K562 (cell line): Measurements from ENCODE around the gene CDC6. TPM values are rescaled to one million over a fixed set of nuclear protein-coding genes. Genes with fewer than 3 reads are reported as not detected.
A peak's percentile ranks its signal among the peaks of the same experiment; 100 is the strongest.

Experiments
- CBFA2T2 ChIP-seq: fragments of 450-650 bp; conservative IDR thresholded peaks from 2 replicates; pipeline ENCODE4 v1.6.1; 2017; ENCODE audit warnings: mild to moderate bottlenecking
- CBFA2T3 ChIP-seq: fragments of 450-650 bp; IDR thresholded peaks from 2 replicates; pipeline ENCODE4 v1.6.1; 2017
- CC2D1A ChIP-seq: fragments of 450-650 bp; IDR thresholded peaks from 2 replicates; pipeline ENCODE4 v1.6.1; 2017; ENCODE audit warnings: mild to moderate bottlenecking
- FOXO4 ChIP-seq: fragments of 450-650 bp; formaldehyde crosslinking; IDR thresholded peaks from 2 replicates; pipeline ENCODE4 v1.4.0; 2020; ENCODE audit warnings: mild to moderate bottlenecking, moderate library complexity
- HNRNPL ChIP-seq: fragments of 200-400 bp; formaldehyde crosslinking; IDR thresholded peaks from 2 replicates; pipeline ENCODE4 v1.6.1; 2017; ENCODE audit warnings: low read depth, mild to moderate bottlenecking, low read length
- HNRNPUL1 ChIP-seq: fragments of 200-400 bp; formaldehyde crosslinking; IDR thresholded peaks from 2 replicates; pipeline ENCODE4 v1.6.1; 2017; ENCODE audit warnings: low read length
- KDM1A ChIP-seq, 2 experiments: fragments of 450-650 bp; IDR thresholded peaks; 2 replicates each; pipeline ENCODE4 v1.6.1; 2016; ENCODE audit warnings: mild to moderate bottlenecking in 2 of 2
- SFPQ ChIP-seq: fragments of 200-400 bp; formaldehyde crosslinking; IDR thresholded peaks from 2 replicates; pipeline ENCODE4 v1.6.1; 2017; ENCODE audit warnings: mild to moderate bottlenecking, low read depth, low read length, moderate library complexity
- TBL1XR1 ChIP-seq, 2 experiments: IDR thresholded peaks; 2 replicates each; pipeline ENCODE4 v1.6.1; 2012; ENCODE audit warnings: improper control_type of control experiment in 2 of 2, low read length in 2 of 2, mild to moderate bottlenecking in 1 of 2
- VEZF1 ChIP-seq: fragments of 200-800 bp; sonication (Bioruptor generic); IDR thresholded peaks from 2 replicates; pipeline ENCODE4 v1.6.1; 2017; ENCODE audit warnings: missing genetic modification characterization, missing compliant biosample characterization
- ZNF592 ChIP-seq: fragments of 450-650 bp; IDR thresholded peaks from 2 replicates; pipeline ENCODE4 v1.6.1; 2017; ENCODE audit warnings: antibody characterized with exemption, mild to moderate bottlenecking
- polyA plus RNA-seq, 8 experiments: library from polyadenylated mRNA; depleted of rRNA in 4 of 8; stranded (reverse) in 5 of 8; unstranded in 3 of 8; fragments of >200 nt; fragmentation: Nextera tagmentation in 2 of 8; fragmentation: Illumina TruSeq in 1 of 8; extraction: Ambion mirVana in 2 of 8; extraction: Trizol in 1 of 8; gene quantifications; 2 replicates each; pipeline versions ENCODE4 v1.2.1 to v1.2.3, GENCODE V29; 2011 to 2014; ENCODE audit warnings: inconsistent platforms in 1 of 8, missing spikeins in 1 of 8
- total RNA-seq, 7 experiments: library from RNA; depleted of rRNA in 6 of 7; stranded (reverse); fragments of >200 nt in 6 of 7; fragmentation: Illumina TruSeq in 2 of 7; extraction: Trizol in 2 of 7; gene quantifications; 2 replicates each; pipeline versions ENCODE4 v1.2.1 to v1.2.3, GENCODE V29; 2011 to 2021; ENCODE audit warnings: low replicate concordance in 1 of 7
- TF ChIP-seq, protein P1 (sequence below), 2 experiments: fragments of 450-650 bp; IDR thresholded peaks; 2 replicates each; pipeline ENCODE4 v1.6.1; 2018; ENCODE audit warnings: mild to moderate bottlenecking in 2 of 2, low read depth in 1 of 2; ENCODE audit not compliant: partially characterized antibody in 2 of 2

CDC6 gene
- total and polyA plus RNA-seq, 9 of the 15 experiments (the other 6 are each of a cell fraction or from before 2014, with no cell fraction given): 29.6 to 141 (median 106) TPM

- TF ChIP-seq ZNF592 (peak; percentile 50; the same call in 1 of the 2 replicates), TBL1XR1 (IDR thresholded peaks at IDR 0.05; ENCODE audit: low read length in 2 of 2) (0 out of 4 replicates have a peak, but pooled peaks of 1 of the 2 experiments have one; percentile 11), FOXO4 (CRISPR knock-in tag) (no peak), HNRNPUL1 (no peak), VEZF1 (CRISPR knock-in tag) (peak; percentile 100), CBFA2T3 (no peak), CBFA2T2 (peak; percentile 60; the same call in 1 of the 2 replicates), KDM1A (IDR thresholded peaks at IDR 0.05) (no peak; a peak in 1 of 4 replicates), HNRNPL (no peak), SFPQ (no peak), CC2D1A (no peak)
- TF ChIP-seq, protein P1, sequence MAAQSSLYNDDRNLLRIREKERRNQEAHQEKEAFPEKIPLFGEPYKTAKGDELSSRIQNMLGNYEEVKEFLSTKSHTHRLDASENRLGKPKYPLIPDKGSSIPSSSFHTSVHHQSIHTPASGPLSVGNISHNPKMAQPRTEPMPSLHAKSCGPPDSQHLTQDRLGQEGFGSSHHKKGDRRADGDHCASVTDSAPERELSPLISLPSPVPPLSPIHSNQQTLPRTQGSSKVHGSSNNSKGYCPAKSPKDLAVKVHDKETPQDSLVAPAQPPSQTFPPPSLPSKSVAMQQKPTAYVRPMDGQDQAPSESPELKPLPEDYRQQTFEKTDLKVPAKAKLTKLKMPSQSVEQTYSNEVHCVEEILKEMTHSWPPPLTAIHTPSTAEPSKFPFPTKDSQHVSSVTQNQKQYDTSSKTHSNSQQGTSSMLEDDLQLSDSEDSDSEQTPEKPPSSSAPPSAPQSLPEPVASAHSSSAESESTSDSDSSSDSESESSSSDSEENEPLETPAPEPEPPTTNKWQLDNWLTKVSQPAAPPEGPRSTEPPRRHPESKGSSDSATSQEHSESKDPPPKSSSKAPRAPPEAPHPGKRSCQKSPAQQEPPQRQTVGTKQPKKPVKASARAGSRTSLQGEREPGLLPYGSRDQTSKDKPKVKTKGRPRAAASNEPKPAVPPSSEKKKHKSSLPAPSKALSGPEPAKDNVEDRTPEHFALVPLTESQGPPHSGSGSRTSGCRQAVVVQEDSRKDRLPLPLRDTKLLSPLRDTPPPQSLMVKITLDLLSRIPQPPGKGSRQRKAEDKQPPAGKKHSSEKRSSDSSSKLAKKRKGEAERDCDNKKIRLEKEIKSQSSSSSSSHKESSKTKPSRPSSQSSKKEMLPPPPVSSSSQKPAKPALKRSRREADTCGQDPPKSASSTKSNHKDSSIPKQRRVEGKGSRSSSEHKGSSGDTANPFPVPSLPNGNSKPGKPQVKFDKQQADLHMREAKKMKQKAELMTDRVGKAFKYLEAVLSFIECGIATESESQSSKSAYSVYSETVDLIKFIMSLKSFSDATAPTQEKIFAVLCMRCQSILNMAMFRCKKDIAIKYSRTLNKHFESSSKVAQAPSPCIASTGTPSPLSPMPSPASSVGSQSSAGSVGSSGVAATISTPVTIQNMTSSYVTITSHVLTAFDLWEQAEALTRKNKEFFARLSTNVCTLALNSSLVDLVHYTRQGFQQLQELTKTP (IDR thresholded peaks at IDR 0.05; ENCODE audit: low read depth in 1 of 2, partially characterized antibody in 2 of 2): no peak
Observed at GRCh38 chr17:40322358-40323315, 35.0 kb downstream of the CDC6 start (continued).
